Subcutaneous adipose tissue (tissue), 4 donors: Measurements from ENCODE around the gene PRKCD. TPM values are rescaled to one million over a fixed set of nuclear protein-coding genes. Genes with fewer than 3 reads are reported as not detected.

Source experiments
- total RNA-seq, 4 donors: library from RNA; depleted of rRNA; stranded (reverse); fragments of >200 nt; gene quantifications; one replicate each; pipeline ENCODE4 v1.1.0, GENCODE V29; 2016
- TF ChIP-seq, protein P1 (sequence below): fragments of 450-650 bp; IDR thresholded peaks from one replicate; pipeline ENCODE4 v1.5.1; 2016; ENCODE audit warnings: low read depth, mild to moderate bottlenecking, control low read depth, antibody characterized with exemption, moderate library complexity

The PRKCD gene
- total RNA-seq, 4 donors from 2014 or later = 26.2 to 84.0 (median 48.0) TPM

DNA sequence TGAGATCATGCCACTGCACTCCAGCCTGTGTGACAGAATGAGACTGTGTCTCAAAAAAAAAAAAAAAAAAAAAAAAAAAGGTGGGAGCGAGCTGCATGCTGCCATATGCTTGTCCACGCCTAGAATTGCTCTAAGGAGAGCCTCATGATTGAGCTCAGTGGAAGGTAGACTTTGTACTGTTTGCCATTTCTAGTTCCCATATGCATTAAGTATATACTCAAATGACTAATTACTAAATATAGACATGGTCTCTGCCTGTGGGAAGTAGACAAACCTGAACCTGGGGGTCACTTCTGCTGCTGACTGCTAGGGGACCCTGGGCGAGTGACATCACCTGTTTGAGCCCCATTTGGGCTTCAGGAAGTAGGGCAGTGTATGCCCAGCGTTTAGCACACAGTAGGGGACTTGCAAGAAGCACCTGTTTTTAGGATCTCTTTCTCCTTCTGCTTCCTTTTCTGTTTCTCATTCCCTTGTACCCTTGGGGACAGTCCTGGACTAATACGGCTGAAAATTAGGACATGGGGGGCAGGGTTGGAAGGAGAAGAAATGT, 27.2 kb downstream of the PRKCD start:
- TF ChIP-seq, protein P1, sequence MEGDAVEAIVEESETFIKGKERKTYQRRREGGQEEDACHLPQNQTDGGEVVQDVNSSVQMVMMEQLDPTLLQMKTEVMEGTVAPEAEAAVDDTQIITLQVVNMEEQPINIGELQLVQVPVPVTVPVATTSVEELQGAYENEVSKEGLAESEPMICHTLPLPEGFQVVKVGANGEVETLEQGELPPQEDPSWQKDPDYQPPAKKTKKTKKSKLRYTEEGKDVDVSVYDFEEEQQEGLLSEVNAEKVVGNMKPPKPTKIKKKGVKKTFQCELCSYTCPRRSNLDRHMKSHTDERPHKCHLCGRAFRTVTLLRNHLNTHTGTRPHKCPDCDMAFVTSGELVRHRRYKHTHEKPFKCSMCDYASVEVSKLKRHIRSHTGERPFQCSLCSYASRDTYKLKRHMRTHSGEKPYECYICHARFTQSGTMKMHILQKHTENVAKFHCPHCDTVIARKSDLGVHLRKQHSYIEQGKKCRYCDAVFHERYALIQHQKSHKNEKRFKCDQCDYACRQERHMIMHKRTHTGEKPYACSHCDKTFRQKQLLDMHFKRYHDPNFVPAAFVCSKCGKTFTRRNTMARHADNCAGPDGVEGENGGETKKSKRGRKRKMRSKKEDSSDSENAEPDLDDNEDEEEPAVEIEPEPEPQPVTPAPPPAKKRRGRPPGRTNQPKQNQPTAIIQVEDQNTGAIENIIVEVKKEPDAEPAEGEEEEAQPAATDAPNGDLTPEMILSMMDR = no peak

DNA sequence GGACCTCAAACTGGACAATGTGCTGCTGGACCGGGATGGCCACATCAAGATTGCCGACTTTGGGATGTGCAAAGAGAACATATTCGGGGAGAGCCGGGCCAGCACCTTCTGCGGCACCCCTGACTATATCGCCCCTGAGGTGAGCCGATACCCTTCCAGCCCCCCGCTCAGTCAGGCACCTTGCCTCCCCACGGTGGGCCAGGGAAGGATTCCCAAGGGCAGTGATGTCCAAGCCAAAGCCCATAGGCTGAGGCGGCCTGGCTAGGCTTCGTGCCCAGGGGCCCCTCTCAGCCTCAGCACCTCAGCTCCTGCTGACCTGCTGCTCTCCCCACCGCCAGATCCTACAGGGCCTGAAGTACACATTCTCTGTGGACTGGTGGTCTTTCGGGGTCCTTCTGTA, 27.7 kb downstream of the PRKCD start:
- TF ChIP-seq, protein P1 = no peak

DNA sequence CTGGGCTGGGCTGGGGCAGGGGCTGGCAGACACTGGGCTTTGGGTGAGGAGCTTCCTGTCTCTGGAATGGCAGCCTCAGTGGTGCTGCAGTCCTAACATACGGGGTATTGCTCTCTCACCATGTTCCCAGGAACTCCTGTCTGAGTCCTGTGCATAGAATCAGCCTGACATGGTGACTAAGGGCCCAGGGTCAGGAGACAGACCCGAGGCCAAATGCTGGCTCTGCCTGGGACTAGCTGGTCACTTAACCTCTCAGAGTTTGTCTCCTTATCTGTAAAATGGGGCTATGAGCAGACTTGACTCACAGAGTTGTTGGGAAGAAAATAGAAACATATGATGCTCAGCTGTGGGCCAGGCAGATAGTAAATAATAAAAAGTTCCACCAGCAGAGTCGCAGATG, 28.3 kb downstream of the PRKCD start:
- TF ChIP-seq, protein P1 = no peak

DNA sequence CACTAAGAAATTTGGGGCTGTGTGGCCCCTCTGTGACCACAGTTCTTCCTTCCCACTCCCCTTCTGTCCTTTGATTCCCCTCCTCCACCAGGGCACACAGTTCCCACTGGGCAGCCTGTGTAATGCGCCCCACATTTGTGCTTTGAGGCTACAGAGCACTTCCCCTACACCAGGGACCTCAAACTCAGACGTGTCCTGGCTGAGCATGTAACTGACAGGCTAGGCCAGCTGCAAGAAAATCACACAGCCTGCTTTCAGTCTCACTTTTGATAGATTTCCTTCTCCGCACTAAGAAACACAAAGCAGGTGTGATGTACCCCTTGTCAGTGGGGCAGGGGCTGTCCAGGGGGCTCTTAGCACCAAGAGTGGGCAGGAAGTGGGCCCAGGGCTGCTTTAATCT, 29.6 kb downstream of the PRKCD start:
- TF ChIP-seq, protein P1 = no peak

DNA sequence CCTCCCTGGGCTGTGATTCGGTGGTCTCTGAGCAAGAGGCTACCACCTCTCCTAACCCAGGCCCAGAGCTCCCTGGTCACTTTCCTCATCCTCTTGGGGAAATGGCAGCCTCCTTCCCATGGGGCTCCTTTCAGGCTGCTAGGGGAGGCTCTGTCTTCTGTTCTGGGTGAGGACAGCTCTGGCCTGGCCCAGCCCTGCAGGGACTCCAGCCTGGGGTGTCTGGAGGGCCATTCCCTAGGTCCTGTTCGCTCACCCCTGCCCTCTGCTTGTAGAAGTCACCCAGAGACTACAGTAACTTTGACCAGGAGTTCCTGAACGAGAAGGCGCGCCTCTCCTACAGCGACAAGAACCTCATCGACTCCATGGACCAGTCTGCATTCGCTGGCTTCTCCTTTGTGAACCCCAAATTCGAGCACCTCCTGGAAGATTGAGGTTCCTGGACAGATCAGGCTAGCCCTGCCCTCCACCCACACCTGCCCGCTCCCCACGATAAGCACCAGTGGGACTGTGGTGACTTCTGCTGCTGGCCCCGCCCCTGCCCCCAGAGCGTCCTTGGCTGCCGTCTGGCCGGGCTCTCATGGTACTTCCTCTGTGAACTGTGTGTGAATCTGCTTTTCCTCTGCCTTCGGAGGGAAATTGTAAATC, 30.9 kb downstream of the PRKCD start:
- TF ChIP-seq, protein P1 = no peak

DNA sequence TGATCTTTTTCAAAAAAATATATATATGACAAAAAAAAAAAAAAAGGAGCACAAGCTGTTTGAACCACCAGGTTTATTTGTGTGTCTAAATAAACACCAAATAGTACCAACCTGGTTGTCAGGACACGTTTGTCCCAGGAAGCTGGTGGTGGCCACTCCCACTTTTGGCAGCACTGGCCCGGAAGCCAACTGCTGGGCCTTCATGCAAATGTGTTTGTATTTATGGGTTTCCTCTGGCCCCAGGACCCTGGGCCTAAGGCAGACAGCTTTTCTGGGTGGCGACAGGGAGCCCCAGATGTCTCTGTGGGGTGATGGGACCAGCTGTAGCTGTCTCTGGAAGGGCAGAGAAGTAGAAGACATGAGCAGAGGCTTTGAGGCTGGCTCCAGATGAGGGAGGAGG, 31.6 kb downstream of the PRKCD start:
- TF ChIP-seq, protein P1 = no peak

DNA sequence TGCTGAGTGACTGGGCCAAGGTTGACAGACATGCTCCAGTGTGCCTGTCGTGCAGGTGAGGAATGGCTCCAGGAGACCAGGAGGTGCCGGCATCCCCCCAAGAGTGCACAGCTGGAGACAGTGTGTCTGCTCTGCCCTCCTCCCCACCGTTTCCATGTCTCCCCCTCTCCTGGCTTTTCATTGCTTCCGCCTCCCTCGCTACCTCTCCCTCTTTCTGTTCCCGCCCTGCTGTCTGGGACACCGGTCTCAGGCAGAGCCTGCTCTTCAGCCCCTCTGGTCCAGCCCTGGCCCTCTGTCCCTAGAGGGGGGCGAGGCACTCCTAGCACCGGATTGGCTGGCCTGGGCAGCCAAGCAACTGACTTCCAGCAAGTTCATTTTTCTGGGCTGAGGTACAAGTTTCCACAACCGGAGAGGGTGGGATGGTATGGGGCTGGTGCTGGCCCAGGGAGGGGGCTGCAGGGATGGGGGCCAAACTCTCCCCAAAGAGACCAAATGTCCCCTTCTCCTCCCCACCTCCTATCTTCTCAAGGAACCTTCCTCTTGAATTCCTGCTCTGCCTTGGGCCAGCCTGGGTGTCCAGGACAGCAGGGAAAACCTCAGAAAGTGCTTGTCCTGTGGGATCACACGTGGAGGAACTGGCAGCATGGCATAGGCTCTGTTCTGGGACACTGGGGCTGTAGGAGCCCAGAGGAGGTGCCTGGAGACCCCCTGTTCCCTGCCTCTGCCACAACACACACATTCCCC, 32.6 kb downstream of the PRKCD start:
- TF ChIP-seq, protein P1 = no peak
